NB4 (cell line): Measurements from ENCODE around the gene C1orf174.

Source experiments
- MAX ChIP-seq: IDR thresholded peaks from 2 replicates; pipeline ENCODE4 v1.6.1; 2011; ENCODE audit warnings: low read depth, low read length
- MYC ChIP-seq: IDR thresholded peaks from 2 replicates; pipeline ENCODE4 v1.6.1; 2011; ENCODE audit warnings: low read depth, low read length
- POLR2A ChIP-seq: IDR thresholded peaks from 2 replicates; pipeline ENCODE4 v1.6.1; 2011; ENCODE audit warnings: mild to moderate bottlenecking; ENCODE audit not compliant: insufficient read length; ENCODE audit errors: extremely low read depth
- TF ChIP-seq, protein P1 (sequence below): IDR thresholded peaks from one replicate; pipeline ENCODE4 v1.5.1; 2012; ENCODE audit warnings: low read depth, low read length

GRCh38 chr1:3908886-3909517 is 8.9 kb upstream of the C1orf174 start:
- TF ChIP-seq, protein P1, sequence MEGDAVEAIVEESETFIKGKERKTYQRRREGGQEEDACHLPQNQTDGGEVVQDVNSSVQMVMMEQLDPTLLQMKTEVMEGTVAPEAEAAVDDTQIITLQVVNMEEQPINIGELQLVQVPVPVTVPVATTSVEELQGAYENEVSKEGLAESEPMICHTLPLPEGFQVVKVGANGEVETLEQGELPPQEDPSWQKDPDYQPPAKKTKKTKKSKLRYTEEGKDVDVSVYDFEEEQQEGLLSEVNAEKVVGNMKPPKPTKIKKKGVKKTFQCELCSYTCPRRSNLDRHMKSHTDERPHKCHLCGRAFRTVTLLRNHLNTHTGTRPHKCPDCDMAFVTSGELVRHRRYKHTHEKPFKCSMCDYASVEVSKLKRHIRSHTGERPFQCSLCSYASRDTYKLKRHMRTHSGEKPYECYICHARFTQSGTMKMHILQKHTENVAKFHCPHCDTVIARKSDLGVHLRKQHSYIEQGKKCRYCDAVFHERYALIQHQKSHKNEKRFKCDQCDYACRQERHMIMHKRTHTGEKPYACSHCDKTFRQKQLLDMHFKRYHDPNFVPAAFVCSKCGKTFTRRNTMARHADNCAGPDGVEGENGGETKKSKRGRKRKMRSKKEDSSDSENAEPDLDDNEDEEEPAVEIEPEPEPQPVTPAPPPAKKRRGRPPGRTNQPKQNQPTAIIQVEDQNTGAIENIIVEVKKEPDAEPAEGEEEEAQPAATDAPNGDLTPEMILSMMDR = no peak
- no peak for TF ChIP-seq POLR2A
- no peak for TF ChIP-seq MAX
- TF ChIP-seq MYC = no peak
